ENCODE data around the gene USP48. TPM values are rescaled to one million over a fixed set of nuclear protein-coding genes. Genes with fewer than 3 reads are reported as not detected.

USP48 gene
- polyA plus RNA-seq, 2 of the 4 experiments (the other 2 are of a cell fraction): 22.8 to 27.4 TPM

GRCh38 chr1:21749109-21749508, 33.8 kb downstream of the USP48 start:
- DNase-seq (ENCODE audit: low read depth in 1 of 2, low spot score in 1 of 2) (no peak), ATAC-seq (no peak), FAIRE-seq (no peak)
- ChIA-PET CTCF (no interaction called here), POLR2A (no interaction called here)
- 90% methylated on average over 3 of the region's 3 CpGs for WGBS (ENCODE audit: missing lambda C conversion rate)
- TF ChIP-seq SMC3 (IDR thresholded peaks at IDR 0.05) (no peak), JUN (IDR thresholded peaks at IDR 0.05) (no peak), HDAC2 (IDR thresholded peaks at IDR 0.05) (no peak), MAFK (IDR thresholded peaks at IDR 0.05; ENCODE audit: partially characterized antibody) (no peak), JUNB (IDR thresholded peaks at IDR 0.05) (no peak), KDM5A (IDR thresholded peaks at IDR 0.05) (no peak)
- Histone ChIP-seq H3K9me3 (no peaks in the 10 kb centered on the region), H3K4me3 (no peak overlapping the region), H3K4me1 (no peaks in the 10 kb centered on the region), H3K27ac (no peak overlapping the region), H3K4me2 (no peak overlapping the region)

GRCh38 chr1:21743476-21743875, 39.5 kb downstream of the USP48 start:
- ATAC-seq: no peak
- no peak overlapping the region for H3K27ac ChIP-seq
- DNase-seq (ENCODE audit: low read depth in 1 of 2, low spot score in 1 of 2): no peak
- H3K4me1 ChIP-seq: no peaks in the 10 kb centered on the region
- TF ChIP-seq HMGXB4 (CRISPR knock-in tag; IDR thresholded peaks at IDR 0.05; ENCODE audit: borderline replicate concordance) (no peak), JUNB (IDR thresholded peaks at IDR 0.05) (no peak), CBX2 (IDR thresholded peaks at IDR 0.05; ENCODE audit: borderline replicate concordance, low read depth) (no peak), E2F6 (IDR thresholded peaks at IDR 0.05; ENCODE audit: borderline replicate concordance, low read depth) (no peak), FOXS1 (CRISPR knock-in tag; IDR thresholded peaks at IDR 0.05) (no peak), MYC (IDR thresholded peaks at IDR 0.05; ENCODE audit: borderline replicate concordance, low read length) (no peak), CEBPB (IDR thresholded peaks at IDR 0.05) (no peak), MAX (IDR thresholded peaks at IDR 0.05) (no peak), HOXB13 (CRISPR knock-in tag; IDR thresholded peaks at IDR 0.05; ENCODE audit: low read depth) (no peak), HDAC2 (IDR thresholded peaks at IDR 0.05) (no peak), HOXA7 (CRISPR knock-in tag; IDR thresholded peaks at IDR 0.05) (no peak), ELK1 (IDR thresholded peaks at IDR 0.05; ENCODE audit: low read depth, low read length) (no peak), FOSB (CRISPR knock-in tag; IDR thresholded peaks at IDR 0.05) (no peak), POLR2AphosphoS2 (conservative IDR thresholded peaks at IDR 0.05; ENCODE audit: low read length) (no peak), TP53 (CRISPR knock-in tag; IDR thresholded peaks at IDR 0.05) (no peak), CHD4 (IDR thresholded peaks at IDR 0.05; ENCODE audit: borderline replicate concordance) (no peak), SMC3 (IDR thresholded peaks at IDR 0.05) (no peak), RNF2 (IDR thresholded peaks at IDR 0.05; ENCODE audit: borderline replicate concordance, low read depth) (no peak), ZFP36 (IDR thresholded peaks at IDR 0.05; ENCODE audit: borderline replicate concordance, partially characterized antibody) (no peak), CHD2 (IDR thresholded peaks at IDR 0.05; ENCODE audit: low read length, partially characterized antibody) (no peak)
- no peak overlapping the region for H3K4me3 ChIP-seq
- POLR2A ChIA-PET: no interaction called here
- no peaks in the 10 kb centered on the region for H3K9me3 ChIP-seq
- FAIRE-seq: no peak
- WGBS (ENCODE audit: missing lambda C conversion rate): 95% methylated on average over 2 of the region's 2 CpGs
- H3K4me2 ChIP-seq: no peak overlapping the region
- CTCF ChIA-PET: no interaction called here
